HG03565 (cell line): Measurements from ENCODE around the gene SLC41A1.

ENCODE experiments used
- ATAC-seq: cut with Tn5 transposase; IDR thresholded peaks from one replicate; pipeline ENCODE4 v1.9.1; 2021; ENCODE audit warnings: mild to moderate bottlenecking, moderate library complexity; ENCODE audit not compliant: unreplicated experiment

Gene SLC41A1

DNA sequence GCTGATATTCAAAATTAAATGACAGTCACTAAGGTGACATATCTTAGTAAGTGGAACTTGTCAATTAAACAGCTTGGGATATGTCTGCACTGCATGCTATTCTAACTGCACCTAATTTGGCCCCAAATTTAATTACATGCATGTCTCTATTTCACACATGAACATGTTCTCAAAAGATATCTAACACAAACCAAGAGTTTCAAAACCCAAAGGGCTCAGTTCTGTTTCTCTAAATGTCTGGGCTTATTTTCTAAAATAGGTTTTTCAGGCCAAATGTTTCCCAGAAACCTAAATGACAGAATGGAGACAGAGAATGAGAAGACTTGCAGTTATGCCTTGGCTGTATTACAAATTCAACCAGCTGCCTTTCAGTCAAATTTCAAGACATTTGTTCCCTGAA is 49.0 kb downstream of the SLC41A1 start:
- ATAC-seq = no peak

DNA sequence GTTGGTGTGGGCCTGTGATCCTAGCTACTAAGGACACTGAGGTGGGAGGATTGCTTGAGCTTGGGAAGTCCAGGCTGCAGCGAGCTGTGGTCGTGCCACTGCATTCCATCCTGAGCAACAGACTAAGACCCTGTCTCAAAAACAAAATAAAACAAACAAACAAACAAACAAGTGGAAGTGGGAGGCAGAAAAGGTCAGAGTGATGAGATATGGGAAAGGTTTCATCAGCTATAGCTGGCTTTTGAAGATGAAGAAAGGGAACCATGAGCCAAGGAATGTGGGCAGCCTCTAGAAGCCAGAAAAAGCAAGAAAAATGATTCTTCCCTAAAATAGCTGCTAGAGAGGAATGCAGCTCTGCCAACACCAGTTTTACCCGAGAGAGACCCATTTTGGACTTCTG is 52.4 kb downstream of the SLC41A1 start:
- no peak for ATAC-seq

DNA sequence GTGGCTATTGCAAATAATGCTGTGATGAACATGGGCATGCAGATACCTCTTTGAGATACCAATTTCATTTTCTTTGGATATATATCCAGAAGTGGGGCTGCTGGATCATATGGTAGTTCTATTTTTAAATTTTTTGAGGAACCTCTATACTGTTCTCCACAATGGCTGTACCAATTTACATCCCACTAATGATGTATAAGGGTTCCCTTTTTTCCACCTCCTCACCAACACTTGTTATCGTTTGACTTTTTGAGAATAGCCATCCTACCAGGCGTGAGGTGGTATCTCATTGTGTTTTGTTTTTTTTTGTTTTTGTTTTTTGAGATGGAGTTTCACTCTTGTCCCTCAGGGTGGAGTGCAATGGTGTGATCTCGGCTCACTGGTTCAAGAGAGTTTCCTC is 56.4 kb downstream of the SLC41A1 start:
- ATAC-seq = no peak

DNA sequence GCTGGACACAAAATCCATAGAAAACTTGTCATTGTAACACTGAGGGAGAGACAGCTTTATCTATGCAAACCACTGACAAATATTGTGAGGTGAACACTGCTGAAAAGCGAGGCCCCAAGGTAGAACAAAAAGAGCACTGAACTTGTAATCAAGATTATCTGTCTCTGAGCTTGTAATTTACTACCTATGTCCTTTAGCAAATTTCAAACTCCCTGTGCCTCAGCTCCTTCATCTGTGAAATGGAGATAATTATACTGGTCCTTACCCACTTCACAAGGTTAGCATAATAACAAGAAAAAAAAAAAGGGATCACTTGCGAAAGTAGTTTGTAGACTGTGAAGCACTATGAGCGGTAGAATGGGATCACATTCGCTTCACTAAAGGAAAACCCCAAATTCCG is 58.1 kb downstream of the SLC41A1 start:
- no peak for ATAC-seq

DNA sequence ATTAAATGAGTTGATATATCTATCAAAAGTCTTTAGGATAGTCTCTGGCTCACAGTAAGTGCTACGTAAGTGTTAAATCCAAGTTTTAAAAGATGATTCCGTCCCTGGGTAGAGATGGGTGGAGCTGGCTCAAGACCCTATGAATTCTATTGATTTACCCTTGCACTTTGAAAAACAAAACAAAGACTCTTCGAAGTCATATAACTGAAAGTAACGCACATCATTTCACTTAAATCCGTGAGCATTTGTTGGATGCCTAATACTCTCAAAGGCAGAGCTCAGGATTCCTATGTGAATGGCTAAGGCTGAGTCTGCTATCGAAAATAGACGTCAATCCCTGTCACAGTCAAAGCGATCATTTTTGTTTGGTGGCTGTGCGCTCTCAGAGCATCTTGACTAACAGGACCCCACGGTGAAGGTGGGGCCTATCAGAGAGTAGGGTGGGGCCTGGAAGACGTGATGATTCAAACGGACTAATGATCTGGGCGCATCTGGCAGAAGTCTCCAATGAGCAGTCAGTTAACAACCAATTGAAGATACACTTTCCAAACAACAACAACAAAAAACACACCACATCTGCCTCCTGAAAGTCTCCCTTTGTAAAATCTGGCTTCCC is 61.9 kb downstream of the SLC41A1 start:
- no peak for ATAC-seq

DNA sequence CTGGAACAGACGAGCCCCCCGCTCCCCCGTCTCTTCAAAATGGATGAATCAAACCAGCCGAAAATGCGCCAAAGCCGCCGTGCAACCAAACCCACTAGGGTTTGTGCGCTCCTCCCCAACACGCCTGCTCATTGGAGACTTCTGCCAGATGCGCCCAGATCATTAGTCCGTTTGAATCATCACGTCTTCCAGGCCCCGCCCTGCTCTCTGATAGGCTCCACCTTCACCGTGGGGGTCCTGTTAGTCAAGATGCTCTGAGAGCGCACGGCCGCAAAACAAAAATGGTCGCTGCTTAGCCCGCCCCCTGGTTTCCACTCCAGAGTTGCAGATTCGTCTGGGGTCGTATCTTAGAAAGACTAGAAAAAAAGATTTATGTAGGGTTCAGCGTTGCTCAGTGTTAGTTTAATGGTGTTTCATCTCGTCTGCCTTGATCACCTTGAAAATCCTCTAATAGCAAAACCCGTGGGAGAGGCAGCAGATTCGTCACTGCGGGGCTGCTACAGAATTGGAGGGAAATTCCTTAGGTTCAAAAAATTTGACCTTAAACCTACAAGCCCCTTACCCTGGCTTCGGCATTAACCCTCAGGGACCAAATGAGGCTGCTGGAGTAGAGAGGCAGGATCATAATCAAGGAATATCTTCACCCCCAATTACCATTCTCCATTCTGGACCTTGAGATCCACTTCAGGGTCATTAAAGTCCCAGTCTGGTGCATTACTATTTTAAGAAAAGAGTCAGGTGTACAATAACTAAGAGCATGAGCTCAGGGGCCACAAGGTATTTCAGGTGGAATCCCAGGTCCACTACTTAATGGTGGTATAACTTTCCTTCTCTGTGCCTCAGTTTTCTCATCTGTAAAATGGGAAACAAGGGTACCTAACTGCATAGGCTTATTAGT is 62.6 kb downstream of the SLC41A1 start, which contains the start of gene NUCKS1:
Gene NUCKS1 (minus strand): TSS at position 45 of the 898 bp plus-strand sequence. CDS start 209 bp downstream, outside the sequence.
- peak; percentile 74 for ATAC-seq

DNA sequence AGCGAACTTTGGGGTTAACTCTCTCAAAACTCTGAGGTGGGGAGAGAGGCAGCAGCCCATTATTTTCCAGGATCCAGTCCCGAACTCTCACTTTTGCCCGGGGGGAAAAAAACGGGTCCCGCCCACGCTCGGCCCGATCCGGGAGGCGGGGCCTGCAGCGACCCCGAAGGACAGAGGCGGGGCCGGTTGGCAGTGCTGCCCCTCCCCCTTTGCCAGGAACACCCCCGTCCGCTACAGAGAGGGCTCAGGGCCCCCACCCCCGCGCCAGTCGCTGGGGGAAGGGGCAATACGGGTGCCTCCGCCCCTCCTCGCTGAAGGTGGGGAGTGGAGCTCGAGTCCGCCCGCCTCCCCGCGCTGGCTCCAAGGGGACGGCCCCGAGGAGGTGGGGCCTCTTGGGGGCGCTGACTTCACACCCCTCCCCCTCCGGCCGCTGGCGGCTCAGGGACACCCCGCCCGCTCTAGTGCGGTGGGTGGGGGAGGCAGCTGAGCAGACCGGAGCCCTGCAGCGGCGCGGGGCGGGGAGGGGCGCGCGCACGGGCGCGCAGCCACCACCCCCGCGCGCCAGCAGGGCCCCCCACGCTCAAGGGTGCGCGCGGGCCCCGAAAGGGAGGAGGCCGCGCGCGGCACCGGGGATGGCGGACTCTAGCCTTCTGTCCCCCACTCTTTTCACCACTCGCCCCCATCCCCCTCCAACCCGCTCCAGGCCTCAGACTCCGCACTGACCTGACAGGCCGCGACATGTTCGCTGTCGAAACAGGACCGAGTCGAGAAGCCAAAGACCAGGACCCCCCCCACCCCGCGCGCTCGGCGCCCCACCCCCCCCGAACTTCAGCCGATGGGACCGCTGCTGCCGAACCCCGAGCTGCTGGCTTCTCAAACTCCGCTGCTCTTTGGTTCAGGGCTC is 63.5 kb downstream of the SLC41A1 start:
- ATAC-seq = peak; percentile 67

DNA sequence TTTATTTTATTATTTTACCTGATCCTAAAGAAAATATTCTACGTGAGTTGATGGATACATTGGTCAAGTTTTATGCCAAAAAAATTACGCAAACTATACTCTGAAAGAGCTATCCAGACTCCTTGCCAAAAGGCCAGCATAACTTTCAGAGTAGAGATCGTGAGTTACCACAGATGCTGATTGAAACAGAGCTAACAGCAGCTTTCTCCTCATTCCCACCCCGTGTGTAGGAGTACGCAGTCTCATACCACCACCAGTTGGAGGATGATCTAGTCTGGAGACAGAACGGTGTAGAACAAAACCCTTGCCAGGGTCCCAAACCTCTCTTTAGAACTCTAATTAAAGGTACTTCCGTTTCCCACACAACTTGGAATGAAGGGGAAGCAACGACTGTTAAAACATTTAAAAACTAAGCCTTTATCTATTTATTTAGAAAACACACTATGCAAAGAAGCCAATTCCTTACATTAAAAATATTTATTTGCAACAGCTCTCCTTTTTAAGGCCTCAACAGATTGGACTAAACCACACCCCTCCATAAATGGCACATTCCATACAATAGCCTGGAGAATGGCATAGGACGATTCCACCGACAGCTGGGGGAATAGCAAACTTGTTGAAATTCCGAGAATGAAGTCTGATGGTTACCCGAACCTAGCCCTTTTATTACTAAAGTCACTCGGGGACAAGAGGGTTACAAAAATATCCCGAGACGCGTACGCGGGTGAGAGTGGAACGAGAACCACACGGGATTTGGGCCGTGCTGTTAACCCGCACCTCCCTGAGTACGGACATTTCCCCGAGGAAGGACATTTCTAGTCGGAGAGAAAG is 64.4 kb downstream of the SLC41A1 start:
- no peak for ATAC-seq

DNA sequence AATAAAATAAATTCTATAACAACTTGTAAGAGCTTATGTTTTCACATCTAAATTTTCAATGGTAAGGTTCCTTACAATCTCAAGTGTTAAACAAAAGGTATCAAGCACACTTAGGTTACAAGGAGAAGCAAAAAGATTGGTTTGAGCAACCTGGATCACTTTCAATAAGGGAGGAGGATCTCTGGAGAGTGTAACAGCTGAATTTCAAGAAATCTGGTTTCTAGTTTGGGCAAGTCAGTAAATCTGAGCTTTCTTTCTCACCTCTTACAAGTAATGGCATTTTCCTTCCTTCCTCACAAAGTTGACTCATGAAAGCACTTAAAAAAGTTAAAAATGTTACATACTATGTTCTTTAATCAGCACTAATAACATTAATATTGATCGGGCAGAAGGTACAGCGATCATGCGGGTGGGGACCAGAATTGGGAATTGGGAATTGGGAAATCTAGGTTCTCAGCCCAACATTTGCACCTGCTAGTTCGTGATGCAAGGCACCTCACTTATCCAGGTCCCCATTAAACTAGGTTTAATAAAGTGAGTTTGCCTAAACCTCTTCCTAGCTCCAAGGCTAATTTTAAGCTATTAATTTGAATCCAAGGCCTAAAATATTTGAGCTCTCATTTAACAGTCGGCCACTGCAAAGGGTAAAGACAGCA is 66.1 kb downstream of the SLC41A1 start:
- ATAC-seq = no peak

DNA sequence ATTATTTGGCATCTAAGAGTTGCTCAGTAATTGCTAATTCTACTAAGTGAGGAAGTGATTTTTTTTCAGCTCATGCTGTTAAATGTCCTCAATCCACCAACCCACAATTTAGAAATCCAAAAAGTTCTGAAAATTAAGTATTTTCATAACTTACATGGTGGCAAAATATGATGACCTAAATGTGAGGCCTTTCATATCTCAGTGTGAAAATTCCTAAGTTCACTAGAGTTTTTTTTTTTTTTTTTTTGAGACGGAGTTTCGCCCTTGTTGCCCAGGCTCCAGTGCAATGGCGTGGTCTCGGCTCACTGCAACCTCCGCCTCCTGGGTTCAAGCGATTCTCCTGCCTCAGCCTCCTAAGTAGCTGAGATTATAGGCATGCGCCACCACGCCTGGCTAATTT is 68.6 kb downstream of the SLC41A1 start:
- no peak for ATAC-seq

DNA sequence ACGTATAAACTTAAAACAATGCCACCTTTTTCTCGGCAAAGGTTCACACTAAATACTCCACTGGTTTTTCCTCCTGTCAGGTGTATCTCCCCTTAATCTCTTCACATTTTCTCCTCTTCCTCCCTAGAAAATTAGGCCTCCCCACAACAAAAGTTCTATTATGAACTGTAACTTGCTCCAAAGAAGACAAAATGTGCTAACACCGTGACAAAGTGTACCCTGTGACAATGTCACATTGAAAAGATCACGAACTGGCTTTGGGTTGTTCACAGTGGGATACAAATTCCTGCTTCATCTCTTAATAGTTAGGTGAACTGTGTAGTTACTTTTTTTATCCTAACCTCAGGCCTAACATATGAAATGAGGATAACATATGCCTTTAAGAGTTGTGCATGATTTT is 69.0 kb downstream of the SLC41A1 start:
- no peak for ATAC-seq

DNA sequence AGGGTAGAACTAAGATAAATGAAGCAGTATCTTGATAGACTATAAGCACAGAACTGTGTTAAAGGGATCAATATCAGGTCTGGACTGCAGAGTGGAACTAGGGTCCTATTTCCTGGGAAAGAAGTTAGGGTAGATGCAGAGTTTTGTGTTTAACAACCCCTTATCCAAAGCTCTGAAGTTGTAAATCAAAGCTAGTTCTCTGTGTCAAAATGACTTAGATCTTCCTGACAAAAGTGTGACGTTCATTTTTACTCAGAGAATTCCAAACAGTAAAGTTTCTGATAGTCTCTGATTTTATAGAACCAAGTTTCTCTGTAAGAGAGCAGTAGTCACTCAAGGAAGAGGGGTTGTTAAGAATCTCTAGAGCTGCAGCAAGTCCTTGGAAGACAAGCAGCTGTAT is 71.3 kb downstream of the SLC41A1 start:
- no peak for ATAC-seq

DNA sequence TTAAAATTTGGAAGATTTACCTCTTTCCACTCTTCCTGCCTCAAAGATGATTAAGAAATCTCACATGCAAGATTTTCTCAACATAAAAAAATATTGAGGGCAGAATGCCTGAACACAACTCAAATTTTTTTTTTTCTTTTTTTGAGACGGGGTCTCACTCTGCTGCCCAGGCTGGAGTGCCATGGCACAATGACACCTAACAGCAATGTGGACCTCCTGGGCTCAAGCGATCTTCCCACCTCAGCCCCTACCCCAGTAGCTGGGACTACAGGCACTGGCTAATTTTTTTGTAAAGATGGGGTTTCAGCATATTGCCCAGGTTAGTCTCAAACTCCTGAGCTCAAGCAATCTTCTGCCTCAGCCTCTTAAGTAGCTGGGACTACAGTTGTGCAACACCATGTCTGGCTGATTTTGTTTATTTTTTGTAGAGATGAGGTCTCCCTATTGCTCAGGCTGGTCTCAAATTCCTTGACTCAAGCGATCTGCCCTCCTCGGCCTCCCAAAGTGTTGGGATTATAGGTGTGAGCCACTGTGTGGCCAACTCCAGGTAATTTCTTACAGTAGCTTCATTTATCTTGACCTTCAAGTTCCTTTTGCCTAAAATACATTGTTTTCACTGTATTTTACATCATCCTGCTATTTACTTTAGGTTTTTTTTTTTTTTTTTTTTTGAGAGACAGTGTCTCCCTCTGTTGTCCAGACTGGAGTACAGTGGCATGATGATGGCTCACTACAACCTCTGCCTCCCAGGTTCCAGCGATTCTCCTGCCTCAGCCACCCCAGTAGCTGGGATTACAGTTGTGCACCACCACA is 73.4 kb downstream of the SLC41A1 start:
- ATAC-seq = no peak
